ELR (cell line): Measurements from ENCODE around the gene NFAT5.
A peak's percentile ranks its signal among the peaks of the same experiment; 100 is the strongest.
"Not testable (repeated sequence)": the region's sequence is repeated elsewhere in the genome, so short reads cannot be mapped to it uniquely, and the experiment has no call there.

Experiments
- DNase-seq: peaks from one replicate; pipeline ENCODE4 v3.0.0-alpha.2; 2015; ENCODE audit warnings: low read depth

The NFAT5 gene

GRCh38 chr16:69553332-69553731, 12.4 kb upstream of the NFAT5 start:
- no peak for DNase-seq

DNA sequence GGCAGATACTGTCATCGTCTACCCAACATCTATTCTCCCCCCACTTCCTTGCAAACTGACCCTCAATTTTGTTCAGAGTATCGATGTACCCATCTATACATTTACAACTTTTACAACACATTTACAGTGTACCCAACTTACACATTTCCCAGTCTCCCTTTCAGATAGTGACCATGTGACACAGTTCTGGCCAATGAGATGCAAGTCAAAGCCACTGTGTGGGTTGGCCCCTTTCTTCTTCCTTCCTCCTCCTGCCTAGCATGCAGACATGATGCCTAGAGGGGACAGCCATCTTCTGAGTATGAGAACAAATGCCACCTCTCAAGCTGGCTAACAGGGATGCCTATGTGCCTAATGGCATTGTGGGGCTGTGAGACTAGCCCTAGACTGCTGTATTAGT, 11.3 kb upstream of the NFAT5 start:
- no peak for DNase-seq

- no peak for DNase-seq
Observed at GRCh38 chr16:69555437-69555836, 10.3 kb upstream of the NFAT5 start.

DNA sequence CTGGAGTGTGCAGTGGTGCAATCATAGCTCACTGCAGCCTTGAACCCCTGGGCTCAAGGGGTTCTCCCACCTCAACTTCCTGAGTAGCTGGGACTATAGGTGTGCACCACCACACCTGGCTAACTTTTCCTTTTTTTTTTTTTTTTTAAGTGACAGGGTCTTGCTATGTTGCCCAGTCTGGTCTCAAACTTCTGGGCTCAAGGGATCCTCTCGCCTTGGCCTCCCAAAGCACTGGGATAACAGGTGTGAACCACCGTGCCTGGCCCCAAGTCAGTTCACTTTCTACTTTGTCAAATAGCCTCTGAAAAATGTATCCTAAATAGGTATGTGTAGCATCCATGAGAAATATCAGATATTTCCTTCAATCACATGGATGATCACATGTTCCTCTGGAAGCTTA, 9.9 kb upstream of the NFAT5 start:
- DNase-seq = no peak

DNA sequence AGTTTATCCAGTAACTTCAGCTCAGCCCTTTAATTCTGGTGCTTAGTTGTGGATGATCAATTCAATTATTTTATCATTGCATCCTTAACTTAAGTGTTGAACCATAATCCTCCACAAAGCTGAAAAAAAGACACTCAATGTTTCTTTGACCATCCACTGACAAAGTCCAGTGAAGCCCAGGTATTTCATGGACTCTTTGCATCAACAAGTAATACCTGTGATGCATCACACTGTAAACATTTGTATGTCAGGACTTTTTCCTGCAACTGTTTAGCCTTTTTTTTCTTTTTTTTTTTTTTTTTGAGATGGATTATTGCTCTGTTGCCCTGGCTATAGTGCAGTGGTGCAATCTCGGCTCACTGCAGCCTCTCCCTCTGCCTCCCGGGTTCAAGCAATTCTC, 6.6 kb upstream of the NFAT5 start:
- DNase-seq = no peak

- not testable (repeated sequence) for DNase-seq
Observed at GRCh38 chr16:69561367-69561766, 4.4 kb upstream of the NFAT5 start.

GRCh38 chr16:69561901-69562300, 3.9 kb upstream of the NFAT5 start:
- DNase-seq = no peak

DNA sequence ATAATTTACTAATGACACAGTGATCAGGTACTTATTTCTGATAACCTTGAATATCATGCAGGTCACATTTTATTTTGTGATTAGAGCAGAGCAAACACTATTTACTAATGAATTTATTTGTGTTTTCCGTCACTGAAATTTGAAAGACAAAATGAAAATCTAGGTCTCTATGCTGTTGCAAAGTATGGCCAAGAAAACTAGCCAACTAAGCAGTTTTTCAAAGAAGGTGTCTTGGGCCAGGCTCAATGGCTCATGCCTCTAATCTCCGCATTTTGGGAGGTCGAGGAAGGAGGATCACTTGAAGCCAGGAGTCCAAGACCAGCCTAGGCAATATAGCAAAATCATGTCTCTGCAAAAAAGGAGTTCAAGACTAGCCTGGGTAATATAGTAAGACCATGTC, 3.0 kb upstream of the NFAT5 start:
- DNase-seq = no peak

GRCh38 chr16:69563605-69564580, 1.9 kb upstream of the NFAT5 start:
- peak; percentile 84 for DNase-seq

GRCh38 chr16:69564845-69565670, 708 bp upstream of the NFAT5 start:
- DNase-seq = peak; percentile 35

- DNase-seq = peak; percentile 85
Observed at GRCh38 chr16:69566240-69566980, 644 bp downstream of the NFAT5 start.

DNA sequence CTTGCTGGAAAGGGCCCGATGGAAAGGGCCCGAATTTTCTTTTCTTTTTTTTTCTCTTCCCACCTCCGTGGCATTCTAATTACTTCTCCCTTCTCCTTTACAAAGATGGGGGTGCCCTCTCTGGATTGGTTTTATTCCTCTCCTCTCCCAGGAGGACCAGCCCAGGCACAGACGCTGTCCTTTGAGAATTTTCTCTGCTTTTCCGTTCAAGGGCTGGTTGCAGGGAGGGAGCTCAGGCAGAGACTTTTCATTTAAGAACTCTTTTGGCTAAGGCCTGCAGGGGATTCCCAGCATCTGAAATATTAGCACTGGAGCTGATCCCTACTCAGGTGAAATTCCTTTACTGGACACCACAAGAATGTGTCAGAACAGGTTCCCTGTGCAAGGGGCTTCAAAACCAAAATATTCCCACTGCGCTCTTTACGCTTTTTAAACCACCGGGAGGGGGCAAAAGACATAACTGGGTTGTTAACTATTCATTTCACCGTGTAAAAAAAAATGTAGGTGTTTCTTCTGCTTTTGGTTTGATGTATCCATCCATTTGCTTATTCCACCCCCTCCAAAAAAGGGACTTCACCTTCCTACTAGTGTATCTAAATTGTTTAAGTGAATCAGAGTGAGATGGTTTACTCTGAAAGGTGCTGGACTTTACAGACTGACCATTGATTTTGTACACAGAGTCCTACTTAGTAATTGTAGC, 1.4 kb downstream of the NFAT5 start:
- peak; percentile 52 for DNase-seq

DNA sequence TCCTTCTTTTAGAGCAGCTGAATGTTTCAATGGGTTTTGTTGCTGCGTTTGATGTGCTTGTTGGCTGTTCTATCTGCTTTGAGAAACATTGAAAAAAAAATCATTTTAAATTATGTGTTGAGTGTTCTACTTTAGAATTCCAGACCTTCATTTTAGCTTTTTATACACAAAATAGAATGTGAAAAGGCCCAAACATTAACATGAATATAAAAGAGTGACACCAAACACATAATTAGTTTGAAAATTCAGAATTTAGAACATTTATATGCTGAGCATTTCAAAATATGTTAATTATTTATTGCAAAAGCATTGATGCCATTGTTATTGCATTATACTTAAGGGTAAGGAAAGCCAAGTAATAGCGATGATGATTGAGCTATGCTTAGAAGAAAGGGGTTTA, 2.9 kb downstream of the NFAT5 start:
- DNase-seq = no peak

- DNase-seq = not testable (repeated sequence)
Observed at GRCh38 chr16:69578771-69579170, 13.0 kb downstream of the NFAT5 start.

GRCh38 chr16:69579783-69580481, 14.2 kb downstream of the NFAT5 start:
- no peak for DNase-seq

- peak; percentile 13 for DNase-seq
Observed at GRCh38 chr16:69581297-69581696, 15.5 kb downstream of the NFAT5 start.

DNA sequence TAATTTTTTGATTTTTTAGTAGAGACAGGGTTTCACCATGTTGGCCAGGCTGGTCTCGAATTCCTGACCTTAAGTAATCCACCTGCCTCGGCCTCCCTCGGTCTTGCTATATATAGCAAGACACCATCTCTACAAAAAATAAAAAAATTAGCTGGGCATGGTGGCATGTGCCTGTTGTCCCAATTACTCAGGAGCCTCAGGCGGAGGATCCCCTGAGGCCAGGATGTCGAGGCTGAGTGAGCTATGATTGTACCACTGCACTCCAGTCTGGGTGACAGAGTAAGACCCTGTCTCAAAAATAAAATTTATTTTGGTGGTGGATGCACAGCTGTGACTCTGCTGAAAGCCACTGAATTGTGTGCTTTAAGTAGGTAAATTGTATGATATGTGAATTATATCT, 18.7 kb downstream of the NFAT5 start:
- DNase-seq = not testable (repeated sequence)

GRCh38 chr16:69589434-69590269, 23.9 kb downstream of the NFAT5 start:
- DNase-seq = peak; percentile 15

- no peak for DNase-seq
Observed at GRCh38 chr16:69590590-69590989, 24.8 kb downstream of the NFAT5 start.

DNA sequence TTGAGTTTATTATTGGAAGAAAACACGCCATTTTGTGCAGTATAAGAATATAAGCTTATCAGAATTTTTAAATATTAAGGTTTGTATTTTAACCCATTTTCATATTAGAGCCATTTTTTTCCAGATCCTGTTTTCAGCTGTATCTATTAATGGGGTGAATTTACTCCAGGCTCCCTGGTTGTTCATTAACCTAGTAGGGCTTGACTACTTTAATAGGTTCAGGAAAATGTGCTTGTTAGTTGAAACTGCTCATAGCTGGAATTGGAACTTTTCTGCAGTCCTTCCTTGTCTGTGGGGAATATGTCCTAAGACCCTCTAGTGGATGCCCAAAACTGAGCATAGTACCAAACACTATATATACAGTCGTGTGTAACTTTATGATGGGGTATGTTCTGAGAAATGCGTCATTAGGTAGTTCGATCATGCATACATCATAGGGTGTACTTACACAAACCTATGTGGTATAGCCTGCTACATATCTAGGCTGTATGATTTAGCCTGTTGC, 28.0 kb downstream of the NFAT5 start:
- DNase-seq = no peak
